Right lobe of liver (tissue), 6 donors: ENCODE measurements around the gene CADPS. TPM values are rescaled to one million over a fixed set of nuclear protein-coding genes. Genes with fewer than 3 reads are reported as not detected.

Source experiments
- ATAC-seq, 4 donors: fragments of 200-7000 bp; cut with Tn5 transposase; one replicate each; pipeline ENCODE4 v1.9.1; 2020; ENCODE audit warnings: mild to moderate bottlenecking in 4 of 4, moderate library complexity in 4 of 4
- DNase-seq, 3 donors: peaks; one replicate each; pipeline ENCODE4 v3.0.0-alpha.2; 2020
- H3K27ac ChIP-seq, 3 donors: fragments of 200-600 bp; one replicate each; pipeline ENCODE4 v1.8.0; 2022
- H3K27me3 ChIP-seq, 2 donors: fragments of 200-600 bp; one replicate each; pipeline ENCODE4 v1.8.0; 2022
- H3K36me3 ChIP-seq, 4 donors: fragments of 200-600 bp; sonication (generic) in 1 of 4; one replicate each; pipeline versions ENCODE4 v1.5.1 to v1.8.0; 2017 to 2022; ENCODE audit warnings: control low read depth in 1 of 4
- H3K4me1 ChIP-seq, 4 donors: fragments of 200-600 bp; sonication (generic) in 1 of 4; one replicate each; pipeline versions ENCODE4 v1.5.1 to v1.8.0; 2017 to 2022; ENCODE audit warnings: control low read depth in 1 of 4
- H3K4me3 ChIP-seq, 3 donors: fragments of 200-600 bp; one replicate each; pipeline ENCODE4 v1.8.0; 2022
- H3K9me3 ChIP-seq, 4 donors: fragments of 200-600 bp; sonication (generic) in 1 of 4; one replicate each; pipeline versions ENCODE4 v1.5.1 to v1.8.0; 2017 to 2022; ENCODE audit warnings: control low read depth in 1 of 4
- POLR2A ChIP-seq: fragments of 450-650 bp; IDR thresholded peaks from one replicate; pipeline ENCODE4 v1.6.1; 2017; ENCODE audit warnings: antibody characterized with exemption, mild to moderate bottlenecking
- WGBS: methylation state at CpG from one replicate; pipeline ENCODE4 v1.1.6; 2018; ENCODE audit warnings: low coverage, low lambda C conversion rate; ENCODE audit not compliant: insufficient coverage; ENCODE audit errors: missing lambda C conversion rate; 5-methylcytosine and 5-hydroxymethylcytosine counted together
- intact Hi-C, 2 donors: fragments of 100-400 bp; cut with DNase I; formaldehyde crosslinking; loops; one replicate each; pipeline versions ENCODE4 v1.11.2 to v1.14.1; 2022
- total RNA-seq, 6 experiments: library from RNA; depleted of rRNA in 2 of 6; stranded (reverse); fragments of >200 nt in 2 of 6; fragmentation: NEBNext Ultra II Directional in 3 of 6; extraction: Animal tissue kit (Norgen Biotek cat#: 25700) in 3 of 6; gene quantifications; one replicate each; pipeline versions ENCODE4 v1.1.0 to v1.2.4, GENCODE V29; 2016 to 2023
- TF ChIP-seq, protein P1 (sequence below), 4 donors: fragments of 200-600 bp in 3 of 4; fragments of 450-650 bp in 1 of 4; IDR thresholded peaks; one replicate each; pipeline versions ENCODE4 v1.5.1 to v1.8.0; 2016 to 2022; ENCODE audit warnings: antibody characterized with exemption in 4 of 4, mild to moderate bottlenecking in 2 of 4
- donor health status: DM: no; HTN: yes; CAD: no.
- donor health status: DM: no; HTN: no; CAD: no.
- donor health status: DM: no; HTN: no; CAD: no.
- donor health status: DM: no; HTN: yes; CAD: no.
- donor health status: DM: no; HTN: yes; CAD: no.

CADPS gene
- total RNA-seq, 6 experiments from 2014 or later: 0.06 to 0.98 TPM; not detected in 4

DNA sequence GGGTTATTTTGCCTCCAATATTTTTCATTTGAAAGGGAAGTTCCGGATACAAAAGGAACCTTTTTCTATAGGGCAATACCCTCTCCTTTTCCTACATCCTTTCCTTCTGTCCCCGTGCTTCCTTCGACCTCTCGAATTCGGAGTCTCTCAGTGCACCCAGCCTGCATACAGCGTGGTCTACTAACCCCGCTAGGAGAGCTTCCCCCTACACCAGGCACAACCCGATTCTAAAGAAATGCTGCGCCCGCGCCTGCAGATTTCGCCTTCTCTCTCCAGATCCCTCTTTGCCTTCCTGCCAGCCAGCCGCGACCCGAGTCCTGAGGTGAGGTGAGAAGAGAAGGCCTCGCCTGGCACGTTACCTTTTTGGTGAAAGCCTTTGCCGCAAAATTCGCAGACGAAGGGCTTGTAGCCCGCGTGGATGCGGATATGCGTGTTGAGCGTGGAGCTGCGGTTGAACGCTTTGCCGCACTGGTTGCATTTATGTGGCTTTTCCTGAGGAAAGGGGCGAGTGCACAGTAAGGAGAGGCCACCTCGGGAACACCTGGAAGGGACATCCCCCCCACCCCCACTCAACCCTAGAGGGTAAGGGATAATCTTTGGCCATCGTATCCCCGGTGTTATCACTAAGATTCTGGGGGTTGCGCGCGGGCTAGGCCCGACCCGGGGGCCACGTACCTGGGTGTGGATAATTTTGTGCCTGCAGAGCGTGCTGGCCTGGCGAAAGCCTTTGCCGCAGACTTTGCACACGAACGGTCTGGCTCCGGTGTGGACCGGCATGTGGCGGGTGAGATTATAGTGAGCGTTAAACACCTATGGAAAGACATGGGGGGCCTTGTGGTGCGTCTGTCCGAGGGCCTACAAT lies 504.1 kb downstream of the CADPS start:
- Histone ChIP-seq H3K27ac (no peak overlapping the region), H3K9me3 (no peaks in the 10 kb centered on the region), H3K36me3 (no peaks in the 10 kb centered on the region), H3K27me3 (peaks cover 5 to 60% of the 10 kb centered on the region in 2 donors), H3K4me1 (peaks cover 0 to 27% (median 0%) of the 10 kb centered on the region in 4 donors), H3K4me3 (no peak overlapping the region)
- TF ChIP-seq POLR2A: no peak
- no peak for DNase-seq
- no peak for ATAC-seq
- intact Hi-C loops: no loop called here
- 6% methylated on average over 29 of the region's 49 CpGs for WGBS

DNA sequence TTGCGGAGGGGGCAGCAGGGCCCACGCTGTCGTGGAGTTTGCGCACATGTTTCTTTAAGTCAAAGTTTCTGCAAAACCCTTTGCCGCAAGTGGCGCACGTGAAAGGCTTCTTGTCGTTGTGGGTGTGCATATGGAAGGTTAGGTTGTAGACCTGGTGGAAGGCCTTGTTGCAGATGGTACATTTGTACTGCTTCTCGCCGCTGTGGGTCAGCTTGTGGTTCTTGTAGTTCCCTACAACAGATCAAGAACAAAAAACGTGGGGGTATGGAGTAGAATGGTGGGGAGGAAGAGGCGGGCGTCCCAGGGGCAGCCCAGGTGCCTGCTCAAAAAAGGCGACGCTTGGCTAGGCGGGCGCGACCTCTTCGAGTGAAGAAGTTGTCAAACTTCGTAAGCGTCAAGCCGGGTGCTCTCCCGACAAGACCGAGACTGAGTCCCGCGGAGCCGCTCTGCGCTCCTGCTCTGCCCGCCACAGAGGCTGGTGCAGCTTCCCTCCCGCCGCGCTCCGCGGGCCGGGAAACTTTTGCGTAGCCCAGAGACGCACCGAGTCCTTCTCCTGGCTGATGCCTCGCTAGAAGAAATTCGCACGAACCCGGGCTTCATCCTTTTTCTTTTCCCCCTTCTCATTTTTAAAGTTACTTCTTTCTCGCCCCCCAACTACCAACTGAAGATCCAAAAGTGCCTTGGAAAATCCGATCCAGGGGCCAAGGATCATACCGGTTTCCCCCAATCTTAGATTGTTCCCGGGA lies 504.9 kb downstream of the CADPS start:
- 6% methylated on average over 29 of the region's 46 CpGs for WGBS
- intact Hi-C loops: no loop called here
- no peak overlapping the region for H3K27ac ChIP-seq
- no peak overlapping the region for H3K4me3 ChIP-seq
- H3K9me3 ChIP-seq: no peaks in the 10 kb centered on the region
- DNase-seq (no peak), ATAC-seq (no peak)
- TF ChIP-seq POLR2A: no peak
- TF ChIP-seq, protein P1, sequence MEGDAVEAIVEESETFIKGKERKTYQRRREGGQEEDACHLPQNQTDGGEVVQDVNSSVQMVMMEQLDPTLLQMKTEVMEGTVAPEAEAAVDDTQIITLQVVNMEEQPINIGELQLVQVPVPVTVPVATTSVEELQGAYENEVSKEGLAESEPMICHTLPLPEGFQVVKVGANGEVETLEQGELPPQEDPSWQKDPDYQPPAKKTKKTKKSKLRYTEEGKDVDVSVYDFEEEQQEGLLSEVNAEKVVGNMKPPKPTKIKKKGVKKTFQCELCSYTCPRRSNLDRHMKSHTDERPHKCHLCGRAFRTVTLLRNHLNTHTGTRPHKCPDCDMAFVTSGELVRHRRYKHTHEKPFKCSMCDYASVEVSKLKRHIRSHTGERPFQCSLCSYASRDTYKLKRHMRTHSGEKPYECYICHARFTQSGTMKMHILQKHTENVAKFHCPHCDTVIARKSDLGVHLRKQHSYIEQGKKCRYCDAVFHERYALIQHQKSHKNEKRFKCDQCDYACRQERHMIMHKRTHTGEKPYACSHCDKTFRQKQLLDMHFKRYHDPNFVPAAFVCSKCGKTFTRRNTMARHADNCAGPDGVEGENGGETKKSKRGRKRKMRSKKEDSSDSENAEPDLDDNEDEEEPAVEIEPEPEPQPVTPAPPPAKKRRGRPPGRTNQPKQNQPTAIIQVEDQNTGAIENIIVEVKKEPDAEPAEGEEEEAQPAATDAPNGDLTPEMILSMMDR (IDR thresholded peaks at IDR 0.05): no peak
- peaks cover 0 to 27% (median 0%) of the 10 kb centered on the region in 4 donors for H3K4me1 ChIP-seq
- H3K36me3 ChIP-seq: no peaks in the 10 kb centered on the region
- peaks cover 5 to 60% of the 10 kb centered on the region in 2 donors for H3K27me3 ChIP-seq

DNA sequence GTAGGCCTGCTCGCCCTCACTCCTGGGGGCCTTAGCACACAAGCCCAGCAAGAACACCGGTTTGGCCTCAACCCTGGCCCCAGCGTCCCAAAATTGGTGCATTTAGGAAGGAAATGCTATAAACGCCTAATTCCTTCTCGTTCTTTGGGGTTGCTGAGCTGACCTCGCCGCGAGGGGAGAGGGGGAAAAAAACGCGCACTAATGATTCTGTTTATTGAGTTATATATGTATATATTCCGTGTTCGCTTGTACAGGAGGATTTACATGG lies 505.8 kb downstream of the CADPS start:
- Histone ChIP-seq H3K27ac (no peak overlapping the region), H3K4me1 (peaks cover 0 to 23% (median 0%) of the 10 kb centered on the region in 4 donors), H3K36me3 (no peaks in the 10 kb centered on the region), H3K27me3 (peaks cover 0 to 55% of the 10 kb centered on the region in 2 donors), H3K4me3 (no peak overlapping the region), H3K9me3 (no peaks in the 10 kb centered on the region)
- TF ChIP-seq, protein P1 (IDR thresholded peaks at IDR 0.05): no peak
- no peak for TF ChIP-seq POLR2A
- no peak for DNase-seq
- intact Hi-C loops: no loop called here
- ATAC-seq: no peak
- WGBS: 6% methylated on average over 12 of the region's 12 CpGs

DNA sequence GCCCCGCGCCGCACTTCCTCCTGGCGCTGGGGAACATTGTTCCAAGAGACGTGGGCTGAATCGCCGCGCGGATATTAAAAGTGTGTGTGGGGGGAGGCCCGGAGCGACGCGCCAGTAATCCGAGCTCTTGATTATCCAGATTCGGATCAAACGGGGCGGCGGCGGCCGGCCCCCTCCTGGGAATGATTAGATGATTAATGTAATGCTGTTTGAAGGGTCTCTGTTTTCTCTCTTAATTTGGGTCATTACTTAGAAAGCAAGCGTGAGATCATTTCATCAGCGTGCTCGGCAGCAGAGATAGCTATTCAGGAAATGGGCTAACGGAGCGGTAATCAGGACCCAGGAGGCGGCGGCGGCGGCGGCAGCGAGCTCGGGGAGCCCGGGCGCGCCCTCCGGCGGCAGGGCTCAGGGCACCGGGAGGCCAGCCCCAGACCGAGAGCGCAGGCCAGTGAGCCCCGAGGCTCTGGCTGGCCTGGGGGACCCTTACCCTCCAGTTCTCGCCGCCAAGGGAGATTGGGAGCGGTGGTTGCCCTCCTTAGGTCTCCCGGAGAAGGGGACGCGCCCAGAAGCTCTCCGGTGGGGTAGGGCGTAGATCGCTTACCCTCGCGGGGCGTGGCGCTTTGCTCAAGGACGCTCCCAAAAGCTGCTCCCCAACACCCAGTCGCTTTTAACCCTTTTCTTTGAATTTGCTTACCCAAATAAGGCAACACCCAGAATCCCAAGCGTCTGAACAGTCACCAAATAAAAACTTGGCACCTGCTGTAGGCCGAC lies 506.3 kb downstream of the CADPS start:
- no peaks in the 10 kb centered on the region for H3K36me3 ChIP-seq
- 6% methylated on average over 24 of the region's 58 CpGs for WGBS
- DNase-seq: no peak
- no peaks in the 10 kb centered on the region for H3K9me3 ChIP-seq
- H3K4me3 ChIP-seq: no peak overlapping the region
- no peak overlapping the region for H3K27ac ChIP-seq
- peaks cover 0 to 23% (median 0%) of the 10 kb centered on the region in 4 donors for H3K4me1 ChIP-seq
- intact Hi-C loops: no loop called here
- ATAC-seq: peak in 2 of 4 donors; percentile 44
- peaks cover 0 to 52% of the 10 kb centered on the region in 2 donors for H3K27me3 ChIP-seq
- no peak for TF ChIP-seq POLR2A
- TF ChIP-seq, protein P1 (IDR thresholded peaks at IDR 0.05): peak in 1 of 4 donors; percentile 26
